Measurements from ENCODE around the gene BCKDHA. TPM values are rescaled to one million over a fixed set of nuclear protein-coding genes. Genes with fewer than 3 reads are reported as not detected.
A peak's percentile ranks its signal among the peaks of the same experiment; 100 is the strongest.

Gene BCKDHA
- total and polyA plus RNA-seq, 2 donors (not counting 3 experiments of a cell fraction or from before 2014, with no cell fraction given), result 16.5 to 50.4 TPM

- TF ChIP-seq MYC (IDR thresholded peaks at IDR 0.05; ENCODE audit: low read depth, low read length), result no peak
- Histone ChIP-seq H3K27ac (ENCODE audit: insufficient read depth, low read depth, low read length) (no peak within 1 kb of the TSS), H3K79me2 (ENCODE audit: control insufficient read depth, insufficient read depth, low read length) (peaks cover 6% of the 10 kb centered on the region), H4K20me1 (replicated peaks; ENCODE audit: control insufficient read depth, extremely low read depth, insufficient read depth, low read length) (no peaks in the 10 kb centered on the region), H3K36me3 (ENCODE audit: control insufficient read depth in 2 of 2, extremely low read depth in 1 of 2, insufficient read depth in 2 of 2, low read length in 2 of 2) (no peaks in the 10 kb centered on the region), H2AFZ (ENCODE audit: low read depth, low read length) (peak within 1 kb of the TSS; percentile 82), H3K9ac (replicated peaks; ENCODE audit: extremely low read depth, insufficient read depth, low read length) (peak within 1 kb of the TSS; percentile 50), H3K9me3 (replicated peaks; ENCODE audit: control insufficient read depth, insufficient read depth, low read length) (no peaks in the 10 kb centered on the region), H3K27me3 (ENCODE audit: control insufficient read depth in 2 of 2, insufficient read depth in 2 of 2, low read length in 2 of 2) (no peaks in the 10 kb centered on the region), H3K4me2 (ENCODE audit: insufficient read depth, low read length) (peak within 1 kb of the TSS; percentile 82), H3K9me1 (replicated peaks; ENCODE audit: control insufficient read depth, extremely low read depth, insufficient read depth, low read length) (no peaks in the 10 kb centered on the region), H3K4me1 (ENCODE audit: control insufficient read depth, extremely low read depth, insufficient read depth, low read length) (peaks cover 8% of the 10 kb centered on the region), H3K4me3 (replicated peaks in 1 of 3; ENCODE audit: insufficient read depth in 1 of 3, low read depth in 1 of 3, low read length in 3 of 3) (peak within 1 kb of the TSS; percentile 31 to 69 (median 49))
- no TSS peak for BruUV-seq (replicated peaks)
- DNase-seq (ENCODE audit: low read depth, low spot score) (peak; percentile 34), FAIRE-seq (peak; percentile 87)
- intact Hi-C loops (cut with micrococcal nuclease) (no loop called here), dilution Hi-C loops (cut with MboI; ENCODE audit: extremely low pct_ligation_motif_present, low sequenced_read_pairs) (no loop called here)
- ChIA-PET CTCF (interaction anchor here (1.2 kb wide), 1 partner anchor 63 kb away, joined by 3 read pairs; the partner anchor contains the start of gene DMAC2), POLR2A (no interaction called here)
Measured at GRCh38 chr19:41376241-41376997, 21.2 kb upstream of the BCKDHA start, which contains the start of gene TMEM91. TMEM91 (plus strand) TSS chr19:41376533; CDS start chr19:41378310, 1,777 bp downstream.

- ChIA-PET POLR2A (no interaction called here), CTCF (interaction anchor here (1.2 to 2.7 kb wide), 2 partner anchors 9 to 62 kb away, joined by 3 to 7 read pairs; partner anchors contain the start of gene DMAC2)
- Histone ChIP-seq H3K9ac (replicated peaks; ENCODE audit: extremely low read depth, insufficient read depth, low read length) (no peak overlapping the region), H3K4me2 (ENCODE audit: insufficient read depth, low read length) (peak overlapping the region; percentile 82), H2AFZ (ENCODE audit: low read depth, low read length) (peak overlapping the region; percentile 82), H4K20me1 (replicated peaks; ENCODE audit: control insufficient read depth, extremely low read depth, insufficient read depth, low read length) (no peaks in the 10 kb centered on the region), H3K9me1 (replicated peaks; ENCODE audit: control insufficient read depth, extremely low read depth, insufficient read depth, low read length) (no peaks in the 10 kb centered on the region), H3K4me3 (replicated peaks in 1 of 3; ENCODE audit: insufficient read depth in 1 of 3, low read depth in 1 of 3, low read length in 3 of 3) (peak overlapping the region in 2 of 3 experiments; percentile 31 to 69), H3K79me2 (ENCODE audit: control insufficient read depth, insufficient read depth, low read length) (peaks cover 3% of the 10 kb centered on the region), H3K36me3 (ENCODE audit: control insufficient read depth in 2 of 2, extremely low read depth in 1 of 2, insufficient read depth in 2 of 2, low read length in 2 of 2) (no peaks in the 10 kb centered on the region), H3K9me3 (replicated peaks; ENCODE audit: control insufficient read depth, insufficient read depth, low read length) (no peaks in the 10 kb centered on the region), H3K27ac (ENCODE audit: insufficient read depth, low read depth, low read length) (no peak overlapping the region), H3K4me1 (ENCODE audit: control insufficient read depth, extremely low read depth, insufficient read depth, low read length) (peaks cover 8% of the 10 kb centered on the region), H3K27me3 (ENCODE audit: control insufficient read depth in 2 of 2, insufficient read depth in 2 of 2, low read length in 2 of 2) (no peaks in the 10 kb centered on the region)
- BruUV-seq (replicated peaks), result no TSS peak
- intact Hi-C loops (cut with micrococcal nuclease), result no loop called here
- dilution Hi-C loops (cut with MboI; ENCODE audit: extremely low pct_ligation_motif_present, low sequenced_read_pairs), result no loop called here
- TF ChIP-seq MYC (IDR thresholded peaks at IDR 0.05; ENCODE audit: low read depth, low read length) (no peak), FOS (IDR thresholded peaks at IDR 0.05; ENCODE audit: borderline replicate concordance, insufficient read depth, low read length) (no peak), JUN (IDR thresholded peaks at IDR 0.05; ENCODE audit: borderline replicate concordance, insufficient read depth, insufficient read length, low read depth) (no peak), POLR2AphosphoS5 (IDR thresholded peaks at IDR 0.05; ENCODE audit: insufficient read depth, low read depth, low read length) (no peak), GATA2 (IDR thresholded peaks at IDR 0.05; ENCODE audit: insufficient read depth, insufficient read length, low read depth, low read length) (no peak), CTCF (IDR thresholded peaks at IDR 0.05; ENCODE audit: extremely low read depth in 1 of 2, insufficient read depth in 1 of 2, low read depth in 1 of 2, low read length in 2 of 2) (no peak), EZH2 (IDR thresholded peaks at IDR 0.05; ENCODE audit: borderline replicate concordance, low read depth, low read length, severe bottlenecking) (no peak), POLR2A (IDR thresholded peaks at IDR 0.05; ENCODE audit: low read depth, low read length) (no peak), MAX (IDR thresholded peaks at IDR 0.05; ENCODE audit: insufficient read depth, insufficient read length) (no peak)
- DNase-seq (ENCODE audit: low read depth, low spot score) (no peak), FAIRE-seq (no peak)
Measured at GRCh38 chr19:41376998-41377365, 20.6 kb upstream of the BCKDHA start.

Data from endothelial cell of umbilical vein (primary cell).